ENCODE data around the gene MC3R.

The MC3R gene

DNA sequence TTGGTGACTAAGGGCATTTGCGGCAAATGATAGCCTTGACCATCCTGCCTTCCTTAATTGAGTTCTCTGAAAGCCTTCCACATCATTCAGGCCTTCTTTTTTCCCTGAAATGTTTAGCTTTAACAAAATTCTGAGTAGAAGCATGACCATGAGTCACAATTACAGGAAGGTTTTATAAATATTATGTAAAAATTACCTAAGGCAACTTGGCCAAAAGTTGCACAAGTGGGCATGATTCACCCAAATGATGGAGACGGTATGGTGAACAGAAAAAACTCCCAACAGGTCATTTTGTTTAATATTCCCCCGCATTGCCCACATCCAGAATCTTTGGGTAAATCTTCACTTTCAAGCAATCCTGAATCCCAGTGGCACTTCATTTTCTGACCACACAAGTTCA, 37.0 kb downstream of the MC3R start:
- peak; percentile 57 for DNase-seq (ENCODE audit: low spot score)
- ChIA-PET CTCF (interaction anchor here (0.8 kb wide), 1 partner anchor 19 kb away, joined by 3 read pairs; no protein-coding TSS in a partner anchor), POLR2A (ENCODE audit: low non-redundant PET) (no interaction called here)
- TF ChIP-seq, protein P1, sequence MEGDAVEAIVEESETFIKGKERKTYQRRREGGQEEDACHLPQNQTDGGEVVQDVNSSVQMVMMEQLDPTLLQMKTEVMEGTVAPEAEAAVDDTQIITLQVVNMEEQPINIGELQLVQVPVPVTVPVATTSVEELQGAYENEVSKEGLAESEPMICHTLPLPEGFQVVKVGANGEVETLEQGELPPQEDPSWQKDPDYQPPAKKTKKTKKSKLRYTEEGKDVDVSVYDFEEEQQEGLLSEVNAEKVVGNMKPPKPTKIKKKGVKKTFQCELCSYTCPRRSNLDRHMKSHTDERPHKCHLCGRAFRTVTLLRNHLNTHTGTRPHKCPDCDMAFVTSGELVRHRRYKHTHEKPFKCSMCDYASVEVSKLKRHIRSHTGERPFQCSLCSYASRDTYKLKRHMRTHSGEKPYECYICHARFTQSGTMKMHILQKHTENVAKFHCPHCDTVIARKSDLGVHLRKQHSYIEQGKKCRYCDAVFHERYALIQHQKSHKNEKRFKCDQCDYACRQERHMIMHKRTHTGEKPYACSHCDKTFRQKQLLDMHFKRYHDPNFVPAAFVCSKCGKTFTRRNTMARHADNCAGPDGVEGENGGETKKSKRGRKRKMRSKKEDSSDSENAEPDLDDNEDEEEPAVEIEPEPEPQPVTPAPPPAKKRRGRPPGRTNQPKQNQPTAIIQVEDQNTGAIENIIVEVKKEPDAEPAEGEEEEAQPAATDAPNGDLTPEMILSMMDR (conservative IDR thresholded peaks at IDR 0.05; ENCODE audit: low read depth): no peak
- no peak overlapping the region; the same call in 1 of the 2 replicates for H3K27ac ChIP-seq

DNA sequence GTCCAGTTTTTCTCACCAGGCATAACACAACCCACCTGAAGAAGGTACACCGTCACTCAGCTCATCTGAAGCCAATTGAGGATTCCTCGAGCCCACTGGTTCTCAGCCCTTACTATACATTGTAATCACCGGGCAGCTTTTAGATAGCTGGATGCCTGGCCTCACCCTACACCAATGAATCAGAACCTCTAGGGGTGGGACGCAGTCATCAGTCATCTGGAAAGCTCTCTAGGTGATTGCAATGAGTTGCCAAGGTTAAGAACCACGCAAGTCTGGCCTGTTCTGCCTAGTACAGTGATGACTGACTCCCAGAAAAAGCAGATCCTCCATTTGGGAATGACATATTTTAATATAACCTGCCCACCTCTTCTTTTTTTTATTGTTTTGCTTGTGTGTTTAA, 41.1 kb downstream of the MC3R start:
- ChIA-PET POLR2A (ENCODE audit: low non-redundant PET) (no interaction called here), CTCF (no interaction called here)
- DNase-seq (ENCODE audit: low spot score): peak; percentile 55
- TF ChIP-seq, protein P1 (conservative IDR thresholded peaks at IDR 0.05; ENCODE audit: low read depth): no peak
- no peak overlapping the region for H3K27ac ChIP-seq

GRCh38 chr20:56299362-56299761, 50.8 kb downstream of the MC3R start:
- no peak for DNase-seq (ENCODE audit: low spot score)
- TF ChIP-seq, protein P1 (conservative IDR thresholded peaks at IDR 0.05; ENCODE audit: low read depth): no peak
- ChIA-PET POLR2A (ENCODE audit: low non-redundant PET) (no interaction called here), CTCF (no interaction called here)
- no peak overlapping the region for H3K27ac ChIP-seq

Data from RWPE1 (cell line).